Astrocyte of the cerebellum (primary cell): ENCODE results near the gene MED28.

ENCODE experiments used
- DNase-seq: peaks from one replicate; pipeline ENCODE4 v3.0.0-alpha.2; 2011; ENCODE audit warnings: low read depth
- H3K4me3 ChIP-seq: 2 replicates; pipeline ENCODE4 v1.5.1; 2011; ENCODE audit warnings: mild to moderate bottlenecking, low read depth, low read length, moderate library complexity
- in situ Hi-C: cut with HindIII; loops from 2 replicates; pipeline ENCODE4 v1.10.0; 2017; ENCODE audit warnings: low sequenced_read_pairs
- TF ChIP-seq, protein P1 (sequence below): IDR thresholded peaks from 2 replicates; pipeline ENCODE4 v1.5.1; 2012; ENCODE audit warnings: low read length, low read depth, moderate library complexity, mild to moderate bottlenecking; ENCODE audit errors: missing control alignments

MED28 gene

GRCh38 chr4:17630228-17630627 lies 15.8 kb downstream of the MED28 start:
- DNase-seq, result no peak
- in situ Hi-C loops, result no loop called here
- H3K4me3 ChIP-seq, result no peak overlapping the region
- TF ChIP-seq, protein P1, sequence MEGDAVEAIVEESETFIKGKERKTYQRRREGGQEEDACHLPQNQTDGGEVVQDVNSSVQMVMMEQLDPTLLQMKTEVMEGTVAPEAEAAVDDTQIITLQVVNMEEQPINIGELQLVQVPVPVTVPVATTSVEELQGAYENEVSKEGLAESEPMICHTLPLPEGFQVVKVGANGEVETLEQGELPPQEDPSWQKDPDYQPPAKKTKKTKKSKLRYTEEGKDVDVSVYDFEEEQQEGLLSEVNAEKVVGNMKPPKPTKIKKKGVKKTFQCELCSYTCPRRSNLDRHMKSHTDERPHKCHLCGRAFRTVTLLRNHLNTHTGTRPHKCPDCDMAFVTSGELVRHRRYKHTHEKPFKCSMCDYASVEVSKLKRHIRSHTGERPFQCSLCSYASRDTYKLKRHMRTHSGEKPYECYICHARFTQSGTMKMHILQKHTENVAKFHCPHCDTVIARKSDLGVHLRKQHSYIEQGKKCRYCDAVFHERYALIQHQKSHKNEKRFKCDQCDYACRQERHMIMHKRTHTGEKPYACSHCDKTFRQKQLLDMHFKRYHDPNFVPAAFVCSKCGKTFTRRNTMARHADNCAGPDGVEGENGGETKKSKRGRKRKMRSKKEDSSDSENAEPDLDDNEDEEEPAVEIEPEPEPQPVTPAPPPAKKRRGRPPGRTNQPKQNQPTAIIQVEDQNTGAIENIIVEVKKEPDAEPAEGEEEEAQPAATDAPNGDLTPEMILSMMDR, result no peak

- TF ChIP-seq, protein P1, result no peak
- no peak overlapping the region for H3K4me3 ChIP-seq
- in situ Hi-C loops, result no loop called here
Observed at GRCh38 chr4:17633600-17633999, 19.2 kb downstream of the MED28 start.

GRCh38 chr4:17635056-17635455 lies 20.6 kb downstream of the MED28 start:
- H3K4me3 ChIP-seq, result no peak overlapping the region
- in situ Hi-C loops, result no loop called here
- no peak for DNase-seq
- TF ChIP-seq, protein P1, result no peak

More at GRCh38 chr4:17633600-17633999, 19.2 kb downstream of the MED28 start:
- DNase-seq, result no peak

DNA sequence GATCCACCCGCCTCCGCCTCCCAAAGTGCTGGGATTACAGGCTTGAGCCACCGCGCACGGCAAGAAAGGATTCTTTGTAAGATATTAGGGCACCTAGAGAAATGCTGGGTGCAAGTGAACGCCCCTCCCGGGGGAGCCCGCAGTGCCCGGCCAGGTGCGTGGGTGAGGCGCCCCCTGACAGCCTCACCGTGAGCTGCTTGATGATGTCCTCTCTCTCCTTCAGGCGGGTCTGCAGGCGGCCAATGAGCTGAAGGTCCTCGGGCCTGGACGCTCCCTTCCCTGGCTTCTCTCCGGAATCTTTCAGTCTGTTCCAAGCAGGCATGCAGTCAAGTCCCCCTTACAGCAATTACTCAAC lies 21.9 kb downstream of the MED28 start:
- H3K4me3 ChIP-seq, result no peak overlapping the region
- DNase-seq, result no peak
- TF ChIP-seq, protein P1, result no peak
- in situ Hi-C loops, result no loop called here

DNA sequence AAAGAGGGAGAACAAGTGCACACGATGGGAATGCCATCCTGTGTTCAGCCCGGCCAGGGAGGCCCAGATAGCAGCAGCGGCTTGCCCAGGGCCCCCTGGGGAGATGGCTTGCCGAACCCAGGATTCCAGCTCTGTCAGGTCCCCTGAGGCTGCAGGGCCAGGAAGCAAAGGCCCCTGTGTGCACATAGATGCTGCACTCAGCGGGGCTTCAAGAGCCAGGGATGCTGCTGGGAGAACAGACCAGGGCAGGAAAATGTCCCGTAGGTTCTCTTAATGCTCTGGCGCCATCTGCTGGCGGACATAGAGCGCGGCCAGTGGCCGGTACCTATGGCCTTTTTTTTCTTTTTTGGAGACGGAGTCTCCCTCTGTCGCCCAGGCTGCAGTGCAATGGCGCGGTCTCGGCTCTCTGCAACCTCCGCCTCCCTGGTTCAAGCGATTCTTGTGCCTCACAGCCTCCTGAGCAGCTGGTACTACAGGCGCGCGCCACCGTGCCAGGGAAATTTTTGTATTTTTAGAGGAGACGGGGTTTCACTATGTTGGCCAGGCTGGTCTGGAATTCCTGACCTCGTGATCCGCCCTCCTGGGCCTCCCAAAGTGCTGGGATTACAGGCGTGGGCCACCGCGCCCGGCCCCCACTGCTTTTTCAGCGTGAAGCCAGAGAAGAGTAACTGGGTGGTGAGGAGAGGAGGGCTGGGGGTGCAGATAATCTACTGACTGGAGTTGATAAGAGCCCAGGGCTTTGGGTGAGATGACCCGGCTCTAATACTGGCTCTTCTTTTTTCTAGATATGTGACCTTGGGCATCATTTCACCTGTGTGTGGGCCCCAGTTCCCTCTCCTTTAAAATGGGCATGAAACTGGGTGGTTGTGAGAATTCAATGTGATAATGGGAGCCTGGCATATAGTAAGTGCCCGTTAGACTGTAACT lies 22.5 kb downstream of the MED28 start:
- peak; percentile 48 for DNase-seq
- in situ Hi-C loops, result no loop called here
- TF ChIP-seq, protein P1, result peak; percentile 90
- H3K4me3 ChIP-seq, result no peak overlapping the region

DNA sequence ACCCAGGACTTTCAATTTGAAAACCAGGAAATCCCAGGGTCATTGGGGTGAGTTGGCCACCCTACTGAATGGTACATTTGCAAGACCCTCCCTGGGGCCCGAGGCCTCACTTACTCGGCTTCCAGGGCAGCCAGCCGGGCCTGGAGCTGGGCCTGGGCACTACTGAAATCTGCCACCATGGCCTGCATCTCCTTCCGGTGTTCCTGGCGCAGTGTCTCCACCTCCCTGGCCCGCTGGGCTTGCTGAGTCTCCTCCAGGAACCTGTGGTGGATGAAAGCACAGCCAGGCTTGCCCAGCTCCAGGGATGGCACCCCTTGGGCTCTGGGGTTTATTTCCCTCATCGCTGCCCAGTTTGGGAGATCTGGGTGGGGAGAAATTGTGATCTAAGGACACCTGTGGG lies 24.7 kb downstream of the MED28 start:
- DNase-seq, result no peak
- TF ChIP-seq, protein P1, result no peak
- no peak overlapping the region for H3K4me3 ChIP-seq
- in situ Hi-C loops, result no loop called here
